GM19372 (cell line): ENCODE data around the gene UMODL1.
A peak's percentile ranks its signal among the peaks of the same experiment; 100 is the strongest.

Experiments
- ATAC-seq: cut with Tn5 transposase; IDR thresholded peaks from one replicate; pipeline ENCODE4 v1.9.1; 2021; ENCODE audit warnings: mild to moderate bottlenecking, low read depth, moderate library complexity; ENCODE audit not compliant: unreplicated experiment

The UMODL1 gene

DNA sequence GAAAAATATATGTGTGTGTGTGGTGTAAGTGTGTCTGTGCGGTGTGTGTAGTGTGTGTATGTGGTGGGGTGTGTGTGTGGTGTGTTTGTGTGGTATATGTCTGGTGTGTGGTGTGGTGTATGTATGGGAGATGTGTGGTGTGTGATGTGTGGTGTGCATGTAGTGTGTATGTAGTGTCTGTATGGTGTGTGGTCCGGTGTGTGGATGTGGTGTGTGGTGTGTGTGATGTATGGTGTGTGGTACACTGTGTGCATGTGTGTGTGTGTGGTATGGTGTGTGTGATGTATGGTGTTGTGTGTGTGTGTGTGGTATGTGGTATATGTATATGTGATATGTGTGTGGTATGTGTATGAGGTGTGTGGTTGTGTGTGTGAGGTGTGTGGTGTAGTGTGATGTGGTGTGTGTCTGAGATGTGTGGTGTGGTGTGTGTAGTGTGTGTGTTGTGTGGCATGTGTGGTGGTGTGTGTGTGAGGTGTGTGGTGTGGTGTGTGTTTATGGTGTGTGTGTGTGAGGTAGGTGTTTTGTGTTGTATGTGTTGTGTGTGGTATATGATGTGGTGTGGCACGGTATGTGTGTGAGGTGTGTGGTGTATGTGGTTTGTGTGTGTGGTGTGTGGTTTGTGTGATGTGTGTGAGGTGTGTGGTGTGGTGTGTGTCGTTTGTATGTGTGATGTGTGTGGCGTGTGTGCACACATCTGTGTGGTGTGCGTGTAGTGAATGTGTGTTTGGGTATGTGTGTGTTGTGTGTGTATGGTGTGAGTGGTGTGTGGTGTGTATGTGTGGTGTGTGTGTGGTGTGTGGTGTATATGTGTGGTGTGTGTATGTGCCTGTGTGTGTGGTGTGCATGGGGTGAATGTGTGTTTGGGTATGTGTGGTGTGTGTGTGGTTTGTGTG is 112.5 kb downstream of the UMODL1 start:
- ATAC-seq, result no peak

DNA sequence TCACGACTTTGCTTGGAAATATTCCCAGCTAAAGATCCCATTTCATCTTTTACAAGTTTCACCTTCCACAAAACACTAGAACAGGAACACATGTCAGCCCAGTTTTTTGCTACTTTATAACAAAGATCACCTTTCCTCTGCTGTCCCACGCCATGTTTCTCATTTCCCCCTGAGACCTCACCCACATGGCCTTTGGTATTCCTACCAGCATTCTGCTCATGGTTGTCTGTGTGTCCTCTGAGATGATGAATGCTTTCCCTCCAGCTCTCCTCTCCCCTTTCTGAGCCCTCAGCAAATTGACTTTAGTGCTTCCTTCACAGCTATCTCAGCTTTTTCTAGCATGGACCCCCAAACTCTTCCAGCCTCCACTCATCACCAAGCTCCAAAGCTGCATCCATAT is 115.5 kb downstream of the UMODL1 start:
- no peak for ATAC-seq

DNA sequence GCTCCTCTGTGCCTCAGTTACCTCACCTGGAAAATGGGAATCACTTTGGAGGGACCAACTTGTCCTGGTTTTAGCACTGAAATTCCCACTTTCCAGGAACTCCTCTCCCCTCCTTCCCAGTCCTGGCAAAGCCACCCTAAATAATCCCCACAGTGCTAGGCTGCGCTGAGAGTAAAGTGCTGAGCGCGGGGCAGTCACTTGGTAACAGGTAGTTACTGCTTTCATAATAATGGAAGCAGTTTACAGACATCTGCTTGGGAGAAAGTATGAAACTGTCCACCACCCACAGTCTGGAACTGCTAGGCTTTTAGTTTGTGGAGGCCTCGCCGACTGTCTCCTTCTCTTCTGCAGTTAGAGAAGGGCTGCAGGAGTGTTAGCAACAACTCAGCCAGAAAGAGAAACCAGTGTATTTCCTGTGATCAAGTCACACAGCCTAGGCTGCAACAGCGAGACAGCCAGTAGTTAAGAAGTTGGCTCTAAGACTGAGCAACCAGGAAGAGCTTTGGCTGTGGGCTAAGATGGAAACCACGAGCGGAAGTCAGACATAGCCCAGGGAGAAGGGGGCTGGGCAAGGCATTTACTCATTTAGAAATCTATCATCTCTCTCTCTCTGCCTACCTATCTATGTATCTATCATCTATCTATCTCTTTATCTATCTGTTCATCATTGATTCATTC is 117.0 kb downstream of the UMODL1 start:
- peak; percentile 96 for ATAC-seq

DNA sequence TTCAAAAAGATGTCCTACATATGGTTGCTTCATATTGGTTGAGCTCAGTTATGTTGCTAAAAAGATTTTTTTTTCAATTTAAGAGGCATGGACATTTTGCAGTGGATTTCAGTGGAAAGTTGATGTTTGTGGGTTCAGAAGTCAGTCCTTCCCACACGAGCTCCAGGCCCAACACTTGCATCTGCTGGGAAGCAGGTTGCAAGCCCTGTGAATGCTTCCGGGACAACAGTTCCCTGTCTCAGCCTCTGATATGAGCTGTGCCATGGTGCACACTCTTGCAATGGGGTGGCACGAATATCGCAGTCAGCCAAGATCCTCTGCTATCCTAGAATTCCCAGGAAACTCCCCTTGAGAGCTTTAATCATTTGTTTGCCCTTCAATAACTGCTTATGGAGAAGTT is 117.5 kb downstream of the UMODL1 start:
- ATAC-seq, result no peak

DNA sequence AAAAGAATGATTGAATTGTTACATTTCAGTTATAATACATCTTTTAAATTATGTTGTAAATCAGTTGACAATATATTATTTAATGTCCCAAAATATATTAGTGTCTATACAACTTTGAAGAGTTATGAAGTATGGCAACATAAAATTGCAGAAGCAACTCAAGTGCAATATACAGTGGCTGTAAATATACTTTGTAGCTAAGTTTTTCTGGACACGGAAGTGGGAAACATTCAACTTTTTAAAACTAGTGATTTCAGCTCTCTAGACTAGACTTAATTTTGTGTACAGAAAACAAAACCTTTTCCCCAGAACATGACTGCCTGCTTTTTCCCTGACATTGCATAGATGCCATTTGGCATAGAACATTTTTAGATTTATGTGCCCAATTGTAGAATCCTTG is 118.3 kb downstream of the UMODL1 start:
- no peak for ATAC-seq

- no peak for ATAC-seq
Measured at GRCh38 chr21:42189860-42190485, 118.9 kb downstream of the UMODL1 start.

DNA sequence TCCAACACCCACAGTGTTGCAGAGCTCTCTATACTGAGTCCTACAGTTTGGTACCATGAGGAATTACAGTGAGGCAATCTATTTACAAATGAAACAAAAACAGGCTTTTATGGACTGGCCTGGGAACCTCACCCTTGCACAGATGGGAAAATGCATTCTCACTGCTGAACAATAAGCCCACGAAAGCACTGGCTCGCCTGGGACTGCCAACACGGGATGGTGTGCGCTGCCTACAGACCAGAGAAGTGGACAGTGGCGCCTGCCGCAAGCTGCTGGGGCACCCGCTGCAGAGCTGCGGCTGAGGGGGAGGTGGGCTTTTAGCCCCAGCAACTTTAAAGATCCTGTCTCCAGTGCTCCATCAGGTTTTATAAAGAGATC is 119.4 kb downstream of the UMODL1 start:
- no peak for ATAC-seq

- ATAC-seq, result no peak
Measured at GRCh38 chr21:42191064-42191463, 119.9 kb downstream of the UMODL1 start.

- no peak for ATAC-seq
Measured at GRCh38 chr21:42191696-42192595, 120.8 kb downstream of the UMODL1 start.
